H1 (cell line): ENCODE measurements around the gene PFKFB3. TPM values are rescaled to one million over a fixed set of nuclear protein-coding genes. Genes with fewer than 3 reads are reported as not detected.
A peak's percentile ranks its signal among the peaks of the same experiment; 100 is the strongest.

ENCODE experiments used
- CTCF ChIA-PET: fragments of 300-600 bp; sonication (Branson Sonifier 250); formaldehyde crosslinking; loops from one replicate; lab custom pipeline; 2021; ENCODE audit not compliant: partially characterized antibody; lab: Charles Lee
- POLR2A ChIA-PET: fragments of 300-600 bp; sonication (Branson Sonifier 250); formaldehyde crosslinking; loops from one replicate; lab custom pipeline; 2021; ENCODE audit warnings: inconsistent platforms; ENCODE audit not compliant: partially characterized antibody; lab: Charles Lee
- DNase-seq, 2 experiments: peaks; one replicate each; pipeline versions ENCODE4 v3.0.0 to v3.0.0-alpha.2; 2010 to 2022; ENCODE audit warnings: low spot score in 2 of 2, low read depth in 1 of 2, mixed read lengths in 1 of 2
- FAIRE-seq: peaks from 2 replicates; lab custom pipeline; 2011; peaks lifted over from hg19 to GRCh38; lab: Jason Lieb, UNC
- H2AFZ ChIP-seq: 2 replicates; pipeline ENCODE4 v1.8.1; 2012; ENCODE audit warnings: low read length, inconsistent platforms
- H2AK5ac ChIP-seq: 2 replicates; pipeline ENCODE4 v1.6.1; 2013; ENCODE audit warnings: low read depth, low read length
- H2BK120ac ChIP-seq: replicated peaks from 2 replicates; pipeline ENCODE3; 2013; ENCODE audit warnings: low read depth, low read length, inconsistent platforms
- H2BK12ac ChIP-seq: 2 replicates; pipeline ENCODE4 v1.6.1; 2013; ENCODE audit warnings: low read depth, low read length
- H2BK15ac ChIP-seq: 2 replicates; pipeline ENCODE4 v1.6.1; 2013; ENCODE audit warnings: low read length
- H2BK20ac ChIP-seq: 2 replicates; pipeline ENCODE4 v1.6.1; 2013; ENCODE audit warnings: low read length
- H2BK5ac ChIP-seq: 2 replicates; pipeline ENCODE4 v1.6.1; 2013; ENCODE audit warnings: low read depth, low read length
- H3K14ac ChIP-seq: 2 replicates; pipeline ENCODE4 v1.6.1; 2013; ENCODE audit warnings: inconsistent platforms; ENCODE audit not compliant: insufficient read length
- H3K18ac ChIP-seq: 2 replicates; pipeline ENCODE4 v1.6.1; 2013; ENCODE audit warnings: low read length; ENCODE audit errors: extremely low read depth
- H3K23ac ChIP-seq: 2 replicates; pipeline ENCODE4 v1.6.1; 2013; ENCODE audit warnings: inconsistent platforms; ENCODE audit not compliant: insufficient read length
- H3K23me2 ChIP-seq: 2 replicates; pipeline ENCODE4 v1.6.1; 2013; ENCODE audit warnings: low read depth, low read length
- H3K27ac ChIP-seq: 2 replicates; pipeline ENCODE4 v1.6.1; 2011; ENCODE audit warnings: low read depth, low read length, inconsistent platforms
- H3K27me3 ChIP-seq, 4 experiments: replicated peaks in 1 of 4; 1 replicate in 1 of 4; 2 replicates in 3 of 4; pipeline versions ENCODE4 v1.6.1 to v1.8.1; 2011 to 2013; ENCODE audit warnings: low read length in 3 of 4, mild to moderate bottlenecking in 3 of 4, inconsistent platforms in 2 of 4, mixed read lengths in 2 of 4, moderate library complexity in 1 of 4; ENCODE audit not compliant: control insufficient read depth in 3 of 4, insufficient read depth in 3 of 4; ENCODE audit errors: extremely low read depth in 1 of 4
- H3K36me3 ChIP-seq, 4 experiments: 2 replicates each; pipeline versions ENCODE4 v1.6.1 to v1.8.1; 2011 to 2013; ENCODE audit warnings: mild to moderate bottlenecking in 4 of 4, low read length in 3 of 4, moderate library complexity in 2 of 4, control low read depth in 1 of 4, inconsistent platforms in 1 of 4; ENCODE audit not compliant: insufficient read depth in 4 of 4, control insufficient read depth in 2 of 4
- H3K4ac ChIP-seq: replicated peaks from 2 replicates; pipeline ENCODE3; 2013; ENCODE audit warnings: low read length, low read depth, mixed read lengths, inconsistent platforms; ENCODE audit not compliant: insufficient read length
- H3K4me1 ChIP-seq, 4 experiments: replicated peaks in 1 of 4; 1 replicate in 1 of 4; 2 replicates in 3 of 4; pipeline versions ENCODE4 v1.6.1 to v1.8.1; 2011 to 2013; ENCODE audit warnings: low read length in 3 of 4, inconsistent platforms in 2 of 4, mixed read lengths in 1 of 4; ENCODE audit not compliant: insufficient read depth in 4 of 4, control insufficient read depth in 3 of 4
- H3K4me2 ChIP-seq, 2 experiments: 2 replicates each; pipeline versions ENCODE4 v1.6.1 to v1.8.1; 2011 to 2013; ENCODE audit warnings: low read depth in 2 of 2, low read length in 2 of 2, control low read depth in 1 of 2, inconsistent platforms in 1 of 2, mild to moderate bottlenecking in 1 of 2; ENCODE audit not compliant: insufficient read depth in 1 of 2
- H3K4me3 ChIP-seq, 4 experiments: fragments of 200-600, 300-600 bp in 1 of 4; sonication (generic), shearing (Covaris generic), sonication (Bioruptor Twin) in 1 of 4; 2 replicates each; pipeline versions ENCODE4 v1.5.1 to v1.8.1; 2011 to 2016; ENCODE audit warnings: low read length in 4 of 4, low read depth in 3 of 4, control low read depth in 2 of 4, inconsistent platforms in 2 of 4, mild to moderate bottlenecking in 2 of 4, mixed read lengths in 1 of 4, moderate library complexity in 1 of 4; ENCODE audit not compliant: insufficient read depth in 2 of 4; ENCODE audit errors: extremely low read depth in 1 of 4
- H3K56ac ChIP-seq: replicated peaks from 2 replicates; pipeline ENCODE3; 2013; ENCODE audit warnings: low read depth, mild to moderate bottlenecking, mixed read lengths, low read length, inconsistent platforms; ENCODE audit not compliant: insufficient read length
- H3K79me1 ChIP-seq: 2 replicates; pipeline ENCODE4 v1.6.1; 2013; ENCODE audit warnings: low read depth, low read length, control low read depth
- H3K79me2 ChIP-seq, 2 experiments: 2 replicates each; pipeline versions ENCODE4 v1.6.1 to v1.8.1; 2012 to 2013; ENCODE audit warnings: low read length in 2 of 2, mild to moderate bottlenecking in 2 of 2, inconsistent platforms in 1 of 2; ENCODE audit not compliant: insufficient read depth in 2 of 2, control insufficient read depth in 1 of 2
- H3K9ac ChIP-seq, 4 experiments: replicated peaks in 1 of 4; 1 replicate in 1 of 4; 2 replicates in 3 of 4; pipeline versions ENCODE4 v1.6.1 to v1.8.1; 2011 to 2013; ENCODE audit warnings: low read depth in 3 of 4, low read length in 3 of 4, control low read depth in 2 of 4, mild to moderate bottlenecking in 2 of 4, moderate library complexity in 2 of 4, inconsistent platforms in 1 of 4; ENCODE audit errors: extremely low read depth in 1 of 4
- H3K9me3 ChIP-seq, 2 experiments: 2 replicates each; pipeline versions ENCODE4 v1.6.1 to v1.8.1; 2012 to 2013; ENCODE audit warnings: mild to moderate bottlenecking in 2 of 2, moderate library complexity in 2 of 2, control low read depth in 1 of 2, inconsistent platforms in 1 of 2, low read depth in 1 of 2, low read length in 1 of 2, mixed read lengths in 1 of 2; ENCODE audit not compliant: insufficient read depth in 2 of 2
- H4K20me1 ChIP-seq, 2 experiments: replicated peaks in 1 of 2; 2 replicates each; pipeline versions ENCODE3 to v1.8.1; 2011 to 2013; ENCODE audit warnings: inconsistent platforms in 2 of 2, low read length in 2 of 2, mild to moderate bottlenecking in 1 of 2; ENCODE audit not compliant: insufficient read depth in 2 of 2, control insufficient read depth in 1 of 2
- H4K5ac ChIP-seq: 2 replicates; pipeline ENCODE4 v1.6.1; 2013; ENCODE audit warnings: low read length, low read depth, mixed read lengths, inconsistent platforms; ENCODE audit not compliant: insufficient read length
- H4K8ac ChIP-seq: 2 replicates; pipeline ENCODE4 v1.8.0; 2013; ENCODE audit warnings: mild to moderate bottlenecking, moderate library complexity, low read length, inconsistent platforms; ENCODE audit not compliant: insufficient read depth; ENCODE audit errors: extremely low read depth
- H4K91ac ChIP-seq: replicated peaks from 2 replicates; pipeline ENCODE3; 2013; ENCODE audit warnings: low read length, mixed read lengths, inconsistent platforms; ENCODE audit not compliant: insufficient read length
- CHD1 ChIP-seq: IDR thresholded peaks from 2 replicates; pipeline ENCODE4 v1.6.1; 2012; ENCODE audit warnings: low read depth, low read length, improper control_type of control experiment
- HDAC6 ChIP-seq: IDR thresholded peaks from one replicate; pipeline ENCODE4 v1.7.1; 2012; ENCODE audit warnings: low read depth, mild to moderate bottlenecking, inconsistent platforms, low read length, moderate library complexity
- JUND ChIP-seq: IDR thresholded peaks from 2 replicates; pipeline ENCODE4 v1.6.1; 2011; ENCODE audit warnings: mild to moderate bottlenecking, improper control_type of control experiment, low read length
- KDM4A ChIP-seq: IDR thresholded peaks from one replicate; pipeline ENCODE4 v1.7.1; 2012; ENCODE audit warnings: low read depth, mild to moderate bottlenecking, moderate library complexity, low read length, inconsistent platforms; ENCODE audit not compliant: severe bottlenecking
- SIN3A ChIP-seq, 2 experiments: IDR thresholded peaks in 1 of 2; conservative IDR thresholded peaks in 1 of 2; 2 replicates each; pipeline ENCODE4 v1.6.1; 2011 to 2012; ENCODE audit warnings: low read length in 2 of 2, improper control_type of control experiment in 1 of 2, low read depth in 1 of 2, mild to moderate bottlenecking in 1 of 2
- SIRT6 ChIP-seq: IDR thresholded peaks from one replicate; pipeline ENCODE4 v1.7.1; 2012; ENCODE audit warnings: low read length, inconsistent platforms
- SP2 ChIP-seq: IDR thresholded peaks from 2 replicates; pipeline ENCODE4 v1.6.1; 2012; ENCODE audit warnings: mild to moderate bottlenecking, low read length, inconsistent platforms
- TAF1 ChIP-seq: IDR thresholded peaks from 2 replicates; pipeline ENCODE4 v1.6.1; 2011; ENCODE audit warnings: mild to moderate bottlenecking, low read depth, low read length
- TAF7 ChIP-seq: optimal IDR thresholded peaks from 2 replicates; pipeline ENCODE3; 2011; ENCODE audit warnings: low read depth, mild to moderate bottlenecking, inconsistent platforms, low read length, moderate library complexity, borderline replicate concordance
- WGBS, 2 experiments: shearing (Covaris generic) in 1 of 2; methylation state at CpG; one replicate each; pipeline versions ENCODE4 v1.1.6 to v1.1.7; 2013 to 2015; ENCODE audit warnings: low lambda C conversion rate in 2 of 2, mixed read lengths in 2 of 2, inconsistent platforms in 1 of 2, low coverage in 1 of 2, missing lambda C conversion rate in 1 of 2; ENCODE audit not compliant: insufficient replicate concordance in 2 of 2, insufficient coverage in 1 of 2, insufficient read length in 1 of 2; ENCODE audit errors: extremely low coverage in 1 of 2, missing lambda C conversion rate in 1 of 2; 5-methylcytosine and 5-hydroxymethylcytosine counted together
- polyA plus RNA-seq, 7 experiments: library from polyadenylated mRNA; depleted of rRNA in 3 of 7; stranded (reverse) in 5 of 7; unstranded in 2 of 7; fragments of >200 nt in 5 of 7; fragments of 200-250 nt in 2 of 7; gene quantifications; 1 replicate in 5 of 7; 2 replicates in 1 of 7; 4 replicates in 1 of 7; pipeline versions ENCODE4 v1.2.1 to v1.2.3, GENCODE V29; 2011 to 2013; ENCODE audit warnings: missing spikeins in 2 of 7, mixed read lengths in 2 of 7
- total RNA-seq: library from RNA; stranded (reverse); fragmentation: NEBNext Ultra II Directional; extraction: Animal tissue kit (Norgen Biotek cat#: 25700); gene quantifications from 2 replicates; pipeline ENCODE4 v1.2.1, GENCODE V29; 2021
- TF ChIP-seq, protein P1 (sequence below): IDR thresholded peaks from 2 replicates; pipeline ENCODE4 v1.6.1; 2012; ENCODE audit warnings: low read length, inconsistent platforms

PFKFB3 gene
- total and polyA plus RNA-seq, 2 of the 8 experiments (the other 6 are each of a cell fraction or from before 2014, with no cell fraction given): 15.6 to 32.0 TPM

DNA sequence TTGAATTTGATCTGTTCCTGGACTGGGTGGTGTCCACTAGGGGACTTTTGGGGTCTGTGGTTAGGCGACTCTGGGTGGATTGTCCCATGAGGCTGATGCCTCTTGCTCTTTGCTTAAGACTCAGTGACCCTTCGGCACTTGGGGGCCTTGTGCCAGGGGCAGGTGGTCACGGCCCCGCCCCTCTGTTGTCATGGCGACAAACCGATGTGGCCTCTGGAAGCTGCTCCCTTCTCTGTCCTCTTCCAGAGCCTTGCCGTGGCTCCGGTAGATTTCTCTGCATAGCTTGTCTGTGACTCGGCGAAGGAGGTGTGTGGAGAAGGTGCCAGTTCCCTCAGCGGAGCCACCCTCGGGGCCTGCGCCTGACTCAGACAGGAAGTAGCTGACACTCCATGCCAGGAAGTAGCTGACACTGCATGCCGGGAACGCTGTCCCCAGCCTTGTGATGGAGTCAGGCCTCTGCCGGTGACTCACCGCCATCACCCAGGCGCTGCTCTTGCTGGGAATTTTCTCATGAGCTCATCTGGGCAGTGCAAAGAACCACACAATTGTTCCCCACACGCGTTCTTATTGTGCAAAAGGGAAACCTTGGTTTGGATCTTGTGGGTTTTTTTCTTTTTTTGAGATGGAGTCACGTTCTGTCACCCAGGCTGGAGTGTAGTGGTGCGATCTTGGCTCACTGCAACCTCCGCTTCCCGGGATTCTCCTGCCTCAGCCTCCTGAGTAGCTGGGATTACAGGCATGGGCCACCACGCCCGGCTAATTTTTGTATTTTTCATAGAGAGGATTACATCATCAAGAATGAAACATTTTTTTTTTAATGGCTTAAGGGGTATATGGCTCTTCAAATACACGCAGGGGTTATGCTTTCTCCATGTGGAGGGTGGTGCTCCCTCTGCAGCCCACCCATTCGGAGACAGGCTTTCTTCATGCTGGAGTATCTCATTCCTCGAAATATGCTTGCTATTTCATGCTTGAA, 72.6 kb downstream of the PFKFB3 start:
- Histone ChIP-seq H3K4ac (no peak overlapping the region), H3K14ac (no peak overlapping the region), H2BK15ac (no peak overlapping the region), H3K9ac (no peak overlapping the region), H2BK120ac (no peak overlapping the region), H3K9me3 (no peaks in the 10 kb centered on the region), H3K79me2 (no peaks in the 10 kb centered on the region), H3K79me1 (no peaks in the 10 kb centered on the region), H3K23ac (no peak overlapping the region), H3K4me2 (no peak overlapping the region), H3K4me3 (no peak overlapping the region), H2BK12ac (no peak overlapping the region), H3K4me1 (peaks cover 0 to 8% (median 4%) of the 10 kb centered on the region in 4 experiments; a peak in 4 of 7 replicates), H3K27me3 (no peaks in the 10 kb centered on the region), H4K20me1 (peaks cover 0 to 1% of the 10 kb centered on the region in 2 experiments), H4K8ac (no peak overlapping the region), H3K18ac (no peak overlapping the region), H3K56ac (no peak overlapping the region), H3K36me3 (no peaks in the 10 kb centered on the region), H3K23me2 (no peaks in the 10 kb centered on the region), H2BK20ac (no peak overlapping the region), H4K5ac (no peak overlapping the region), H2AFZ (no peak overlapping the region), H3K27ac (no peak overlapping the region), H2BK5ac (no peak overlapping the region), H4K91ac (no peak overlapping the region), H2AK5ac (no peak overlapping the region)
- DNase-seq: peak; percentile 62 to 63
- POLR2A ChIA-PET: interaction anchor here (1.7 kb wide), 1 partner anchor 59 kb away, joined by 4 read pairs; no protein-coding TSS in a partner anchor
- 90% methylated on average over 29 of the region's 29 CpGs; no CpG with 5 or more reads in 1 of the 2 experiments for WGBS, 2 experiments
- CTCF ChIA-PET: interaction anchor here (0.9 to 1.0 kb wide), 2 partner anchors 10 to 92 kb away, joined by 3 to 4 read pairs; no protein-coding TSS in a partner anchor
- no peak for FAIRE-seq
- TF ChIP-seq HDAC6: no peak
- no peak for TF ChIP-seq TAF1
- no peak for TF ChIP-seq CHD1
- TF ChIP-seq, protein P1, sequence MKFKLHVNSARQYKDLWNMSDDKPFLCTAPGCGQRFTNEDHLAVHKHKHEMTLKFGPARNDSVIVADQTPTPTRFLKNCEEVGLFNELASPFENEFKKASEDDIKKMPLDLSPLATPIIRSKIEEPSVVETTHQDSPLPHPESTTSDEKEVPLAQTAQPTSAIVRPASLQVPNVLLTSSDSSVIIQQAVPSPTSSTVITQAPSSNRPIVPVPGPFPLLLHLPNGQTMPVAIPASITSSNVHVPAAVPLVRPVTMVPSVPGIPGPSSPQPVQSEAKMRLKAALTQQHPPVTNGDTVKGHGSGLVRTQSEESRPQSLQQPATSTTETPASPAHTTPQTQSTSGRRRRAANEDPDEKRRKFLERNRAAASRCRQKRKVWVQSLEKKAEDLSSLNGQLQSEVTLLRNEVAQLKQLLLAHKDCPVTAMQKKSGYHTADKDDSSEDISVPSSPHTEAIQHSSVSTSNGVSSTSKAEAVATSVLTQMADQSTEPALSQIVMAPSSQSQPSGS: no peak
- no peak for TF ChIP-seq SIN3A (conservative IDR thresholded peaks at IDR 0.05 in 1 of 2, IDR thresholded peaks at IDR 0.05 in 1 of 2; ENCODE audit: low read depth in 1 of 2, low read length in 2 of 2)
- no peak for TF ChIP-seq SP2
- TF ChIP-seq KDM4A: no peak
- TF ChIP-seq JUND: no peak
- no peak for TF ChIP-seq SIRT6
- no peak for TF ChIP-seq TAF7
